Renal pelvis (tissue), 4 donors: ENCODE results near the gene HSDL1. TPM values are rescaled to one million over a fixed set of nuclear protein-coding genes. Genes with fewer than 3 reads are reported as not detected.

Source experiments
- DNase-seq: peaks from one replicate; pipeline ENCODE4 v3.0.0-alpha.2; 2013
- polyA plus RNA-seq, 3 donors: library from polyadenylated mRNA; unstranded; fragments of 120-200 nt; gene quantifications; one replicate each; pipeline ENCODE4 v1.2.1, GENCODE V29; 2013; ENCODE audit not compliant: insufficient read length in 3 of 3

The HSDL1 gene
- polyA plus RNA-seq, 3 donors = 42.5 to 52.2 (median 42.7) TPM

DNA sequence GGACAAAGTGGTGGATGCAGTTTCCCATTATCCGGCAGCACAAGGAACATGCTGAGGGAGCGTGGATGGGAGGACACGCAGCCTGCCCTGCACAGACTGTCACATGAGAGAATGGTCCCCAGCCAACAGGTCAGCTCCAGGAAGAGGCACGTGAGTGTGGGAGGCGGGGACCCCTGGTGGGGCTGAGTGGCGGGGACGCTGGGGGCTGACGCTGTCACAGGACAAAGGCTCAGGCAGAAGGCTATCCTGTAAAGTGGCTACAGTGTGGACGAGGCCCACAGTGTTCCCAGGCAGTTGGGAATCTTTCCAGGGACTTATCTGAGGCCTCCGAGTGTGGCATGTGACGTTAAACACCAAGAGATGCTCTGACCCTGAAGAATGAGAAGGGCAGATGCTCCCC lies 58.6 kb downstream of the HSDL1 start:
- DNase-seq = no peak

DNA sequence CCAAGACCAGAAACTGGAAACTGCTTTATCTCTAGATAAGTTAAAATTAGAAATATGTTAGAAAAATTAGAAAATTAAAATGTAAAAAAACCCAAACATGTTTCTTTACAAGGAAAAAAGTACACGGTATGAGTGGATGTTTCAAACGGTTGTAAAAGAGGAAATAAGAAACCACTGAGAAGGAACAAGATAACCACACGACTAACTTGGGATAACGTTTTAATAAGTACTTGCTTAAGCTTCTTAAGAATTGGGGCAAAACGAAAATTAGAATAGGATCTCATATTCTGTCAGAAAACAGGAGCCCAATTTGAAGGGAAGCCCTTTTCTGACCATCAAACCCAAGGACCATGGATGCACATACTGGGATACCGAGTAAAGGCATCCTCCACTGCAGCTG lies 59.2 kb downstream of the HSDL1 start:
- DNase-seq = no peak

DNA sequence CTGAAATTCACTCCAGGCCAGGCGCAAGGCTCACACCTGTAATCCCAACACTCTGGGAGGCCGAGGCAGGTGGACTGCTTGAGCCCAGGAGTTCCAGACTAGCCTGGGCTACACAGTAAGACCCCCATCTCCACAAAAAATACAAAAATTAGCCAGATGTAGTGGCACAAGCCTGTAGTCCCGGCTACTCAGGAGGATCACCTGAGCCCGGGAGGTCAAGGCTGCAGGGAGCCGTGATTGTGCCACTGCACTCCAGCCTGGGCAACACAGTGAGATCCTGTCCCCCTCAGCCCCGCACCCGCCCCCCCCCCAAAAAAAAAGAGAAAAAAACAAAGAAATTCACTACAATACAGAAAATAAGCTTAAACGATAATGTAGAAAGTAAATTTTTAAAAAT lies 59.7 kb downstream of the HSDL1 start:
- DNase-seq = no peak

DNA sequence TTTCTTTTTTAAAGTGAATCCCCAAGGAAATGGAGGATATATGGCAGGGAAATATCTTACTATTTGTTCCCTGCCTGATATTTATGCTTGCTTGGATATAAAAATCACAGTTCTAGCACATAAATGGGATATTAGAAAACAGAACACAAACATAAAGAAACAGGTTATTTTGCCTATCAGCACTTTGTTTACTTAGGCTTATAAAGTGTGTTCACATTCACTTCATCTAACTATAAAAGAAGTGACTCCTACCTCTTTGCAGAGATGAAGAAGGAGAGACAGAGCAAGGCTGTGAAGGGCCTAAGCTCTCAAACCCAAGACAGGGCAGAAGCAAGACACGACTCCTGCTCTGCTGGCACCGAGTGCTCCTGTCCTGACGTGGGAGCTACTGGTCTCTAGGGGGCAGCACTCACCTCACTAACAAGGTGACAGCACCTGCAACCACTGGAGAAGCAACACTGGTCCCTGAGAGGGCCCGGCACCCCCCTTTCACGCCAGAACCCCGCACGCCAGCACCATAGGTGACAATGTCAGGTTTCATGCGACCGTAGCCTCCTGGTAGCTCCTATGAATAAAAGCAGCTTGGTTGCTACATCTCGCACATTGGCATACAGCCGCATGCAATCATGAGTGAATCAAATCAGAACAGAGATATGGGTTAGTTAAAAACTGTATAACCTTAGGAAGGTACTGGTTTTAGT lies 60.3 kb downstream of the HSDL1 start:
- DNase-seq = peak; percentile 67

DNA sequence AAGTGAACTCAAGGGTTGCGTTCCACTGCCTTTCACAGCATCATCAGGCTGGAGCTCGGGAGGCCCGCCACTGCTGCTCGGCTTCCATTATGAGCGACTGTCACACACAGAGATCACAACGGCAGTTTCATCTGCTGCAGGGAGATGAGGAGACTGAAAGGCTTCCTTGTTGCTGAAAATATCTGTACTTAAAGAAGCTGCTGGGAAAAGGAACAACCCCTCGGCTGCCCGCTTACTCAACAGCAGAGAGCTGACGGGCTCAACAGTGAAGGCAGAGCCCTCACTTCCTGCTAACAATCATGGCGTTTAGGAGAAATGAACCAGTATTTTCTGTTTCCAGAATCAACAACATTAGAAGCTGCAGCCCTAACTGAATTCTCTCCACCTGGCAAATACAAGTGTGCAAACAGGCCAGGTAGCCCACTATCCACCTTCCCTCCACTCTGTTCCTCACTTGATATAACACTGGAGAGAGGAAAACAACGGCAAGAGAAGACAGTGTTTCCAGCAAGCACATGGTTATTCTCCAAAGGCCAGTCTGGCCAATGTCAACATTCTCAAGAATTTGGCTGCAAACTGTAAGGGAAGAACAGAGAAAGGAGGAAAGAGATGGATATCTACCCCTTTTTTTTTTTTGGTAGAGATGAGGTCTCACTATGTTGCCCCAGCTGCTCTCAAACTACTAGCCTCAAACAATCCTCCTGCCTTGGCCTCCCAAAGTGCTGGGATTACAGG lies 62.0 kb downstream of the HSDL1 start:
- DNase-seq = no peak

DNA sequence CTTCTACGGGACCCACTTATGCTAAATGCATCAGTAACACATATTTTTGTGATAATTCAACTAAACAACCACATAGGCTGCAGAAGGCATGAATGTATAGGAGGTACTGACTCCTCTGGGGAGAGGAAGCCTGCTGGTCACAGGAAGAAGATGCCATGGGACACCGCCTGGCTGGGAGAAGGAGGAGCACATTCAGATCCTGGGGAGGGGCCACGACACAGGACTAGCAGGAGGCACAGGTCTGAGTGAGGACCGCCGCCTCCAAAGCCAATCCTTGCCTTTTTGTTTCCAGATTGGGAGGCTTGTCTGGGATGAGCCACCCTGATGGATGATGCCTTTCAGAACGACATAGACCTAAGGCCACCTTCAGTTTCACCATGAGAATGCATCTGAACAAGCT lies 62.9 kb downstream of the HSDL1 start:
- no peak for DNase-seq

DNA sequence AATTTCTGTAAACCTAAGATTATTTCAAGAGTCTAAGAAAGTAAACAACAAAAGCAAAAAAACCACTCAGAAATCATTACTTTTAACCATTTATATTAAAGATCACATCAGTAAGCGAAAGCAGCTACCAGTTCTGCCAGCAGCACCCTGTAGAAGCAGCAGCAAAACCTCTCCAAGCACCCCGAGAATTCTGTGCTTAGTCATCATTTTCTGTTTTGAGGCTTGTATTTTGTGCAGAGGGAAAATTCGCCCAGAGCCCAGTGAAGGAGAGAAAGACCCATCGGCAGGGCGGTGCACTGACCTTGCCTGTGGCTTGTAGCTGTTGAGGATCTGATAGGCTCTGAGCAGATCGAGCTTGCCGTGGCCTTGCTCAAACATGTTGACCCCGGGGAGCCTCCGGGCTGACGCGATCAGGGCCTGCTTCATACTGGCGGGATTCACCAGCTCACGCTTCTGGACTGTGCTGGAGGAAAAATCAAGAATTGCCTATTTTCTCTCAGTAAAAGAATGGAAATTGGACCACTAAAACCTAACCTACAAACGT lies 63.5 kb downstream of the HSDL1 start:
- DNase-seq = no peak

DNA sequence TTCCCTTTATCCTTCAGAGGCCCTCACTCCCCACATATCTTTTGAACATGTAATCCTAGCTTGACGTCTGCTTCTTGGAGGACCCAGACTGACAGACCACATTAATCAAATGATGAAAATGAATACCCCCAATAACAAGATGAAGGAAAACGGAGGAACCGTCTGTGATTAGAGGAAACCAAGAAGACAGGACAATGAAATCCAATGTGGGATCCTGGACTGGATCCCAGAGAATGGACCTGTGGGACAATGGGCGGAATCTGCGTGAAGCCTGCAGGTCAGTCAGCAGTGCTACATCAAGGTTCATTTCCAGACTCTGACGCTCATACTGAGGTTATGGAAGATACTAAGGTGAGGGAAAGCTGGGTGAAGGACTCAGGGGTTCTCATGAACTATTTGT lies 64.2 kb downstream of the HSDL1 start:
- no peak for DNase-seq

DNA sequence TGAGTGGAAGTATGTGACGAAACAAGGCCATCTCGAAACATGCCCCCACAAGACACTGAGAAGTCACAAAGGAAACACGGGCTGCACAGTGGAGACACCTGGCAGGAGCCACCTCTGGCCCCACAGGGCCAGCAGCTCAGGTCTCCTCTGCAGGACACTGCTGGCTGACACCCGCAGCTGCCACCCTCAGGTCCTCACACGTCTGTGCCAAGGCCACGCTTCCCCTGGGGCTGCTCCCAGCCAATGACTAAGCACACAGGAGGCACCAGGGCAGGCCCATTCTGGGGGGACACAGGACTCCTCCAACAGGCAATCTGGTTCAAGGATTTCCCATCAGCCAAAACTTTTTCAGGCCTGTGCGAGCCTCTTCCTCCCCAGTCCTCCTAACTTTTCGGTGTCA lies 64.6 kb downstream of the HSDL1 start:
- no peak for DNase-seq

DNA sequence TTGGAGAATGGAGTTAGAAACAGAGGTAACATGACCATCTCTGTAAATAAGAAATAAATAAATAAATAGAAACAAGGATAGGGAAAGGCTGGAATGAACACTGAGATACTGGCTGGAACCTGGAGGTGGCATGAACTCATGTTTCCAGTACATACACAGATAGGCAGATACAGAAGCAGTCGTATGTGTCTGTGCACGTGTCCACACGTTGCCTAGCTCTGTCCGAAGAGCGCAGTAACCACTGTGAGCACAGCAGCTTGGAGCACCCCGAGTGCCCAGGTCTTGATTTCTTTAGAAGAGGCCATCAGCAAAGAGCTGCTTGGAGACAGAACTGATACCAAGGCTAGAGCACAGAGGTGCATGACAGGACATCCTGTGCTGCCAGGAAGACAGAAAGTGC lies 65.3 kb downstream of the HSDL1 start:
- no peak for DNase-seq

DNA sequence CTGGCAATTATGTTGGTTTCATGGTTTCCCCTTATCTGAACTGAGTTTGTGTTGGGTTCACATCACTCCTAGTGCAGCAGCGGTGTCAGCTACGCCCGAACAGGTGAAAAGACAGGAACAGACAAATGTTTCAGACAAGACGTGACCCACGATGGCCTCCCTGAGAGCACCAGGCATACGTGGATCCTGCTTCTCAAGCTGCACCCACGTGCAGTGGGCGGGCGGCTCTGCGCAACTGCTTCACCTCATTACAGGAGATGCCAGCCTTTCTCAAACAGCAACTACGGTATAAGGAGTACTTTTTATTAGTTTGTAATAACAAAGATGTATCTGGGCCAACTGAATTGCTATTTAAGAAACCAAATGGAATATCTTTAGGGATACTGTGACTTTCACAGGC lies 69.6 kb downstream of the HSDL1 start:
- DNase-seq = no peak

DNA sequence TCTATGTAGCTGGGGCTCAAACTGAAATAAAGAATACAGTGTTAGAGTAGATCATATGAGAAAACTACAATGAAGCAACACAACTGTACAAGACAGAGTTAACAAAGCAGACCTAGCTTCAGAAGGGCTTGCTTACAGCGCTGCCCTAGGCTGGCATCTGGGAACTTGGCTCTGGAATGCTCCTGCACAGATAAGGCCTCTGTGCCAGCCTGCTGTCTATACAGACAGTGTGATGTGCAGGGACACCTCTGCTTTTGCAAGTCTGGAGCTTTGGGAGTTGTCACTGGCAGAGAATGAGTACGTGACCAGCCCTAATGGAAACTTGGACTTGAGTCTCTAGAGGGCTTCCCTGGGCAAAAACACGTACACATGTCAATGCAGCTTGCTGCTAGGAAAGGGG lies 70.3 kb downstream of the HSDL1 start:
- no peak for DNase-seq

Other genes starting within 250 kb of the HSDL1 start
- gene MLYCD, start 246.1 kb downstream of the HSDL1 start, polyA plus RNA-seq = 1 to 10 TPM; 4.6 to 5.7 (median 5.1) TPM
- 1 to 10 TPM in 1 of 3 donors, under 1 TPM in 2; 0.68 to 1.0 (median 0.92) TPM for gene OSGIN1, start 191.9 kb downstream of the HSDL1 start, polyA plus RNA-seq
- 1 to 10 TPM; 3.1 to 3.3 (median 3.2) TPM for gene NECAB2, start 176.9 kb downstream of the HSDL1 start, polyA plus RNA-seq
- not detected for gene SLC38A8, start 102.4 kb downstream of the HSDL1 start, polyA plus RNA-seq
- 100 to 1,000 TPM; 108 to 118 (median 117) TPM for gene MBTPS1, start 28.2 kb downstream of the HSDL1 start, polyA plus RNA-seq
- 10 to 100 TPM in 1 of 3 donors, 1 to 10 TPM in 2; 2.9 to 10.4 (median 7.7) TPM for gene DNAAF1, start 131 bp upstream of the HSDL1 start, polyA plus RNA-seq
- gene TAF1C, start 41.9 kb upstream of the HSDL1 start, polyA plus RNA-seq = 10 to 100 TPM; 40.6 to 65.6 (median 54.0) TPM
- gene ADAD2, start 46.0 kb upstream of the HSDL1 start, polyA plus RNA-seq = under 1 TPM; 0.16 to 0.34 (median 0.25) TPM
- gene KCNG4, start 94.8 kb upstream of the HSDL1 start, polyA plus RNA-seq = under 1 TPM; 0.03 to 0.09 (median 0.03) TPM
- 1 to 10 TPM; 2.0 to 3.1 (median 2.5) TPM for gene WFDC1, start 149.7 kb upstream of the HSDL1 start, polyA plus RNA-seq
- gene ATP2C2, start 223.4 kb upstream of the HSDL1 start, polyA plus RNA-seq = 1 to 10 TPM in 2 of 3 donors, under 1 TPM in 1; 0.46 to 2.9 (median 1.4) TPM